Psoas muscle (tissue), 8 donors: ENCODE results near the gene TGM2. TPM values are rescaled to one million over a fixed set of nuclear protein-coding genes. Genes with fewer than 3 reads are reported as not detected.

Source experiments
- ATAC-seq, 4 donors: fragments of 200-7000 bp; cut with Tn5 transposase; one replicate each; pipeline ENCODE4 v1.9.1; 2020; ENCODE audit warnings: moderate library complexity in 3 of 4, mild to moderate bottlenecking in 2 of 4
- DNase-seq, 2 donors: peaks; one replicate each; pipeline ENCODE4 v3.0.0-alpha.2; 2020
- H3K27ac ChIP-seq: fragments of 200-600 bp; one replicate; pipeline ENCODE4 v1.8.0; 2022
- H3K27me3 ChIP-seq, 3 donors: fragments of 200-600 bp in 1 of 3; one replicate each; pipeline versions ENCODE4 v1.6.1 to v1.8.0; 2013 to 2022; ENCODE audit warnings: low read length in 2 of 3, mild to moderate bottlenecking in 2 of 3, moderate library complexity in 1 of 3; ENCODE audit not compliant: insufficient read depth in 3 of 3
- H3K36me3 ChIP-seq, 2 donors: fragments of 200-600 bp in 1 of 2; one replicate each; pipeline versions ENCODE4 v1.6.1 to v1.8.0; 2013 to 2022; ENCODE audit warnings: low read depth in 1 of 2, mild to moderate bottlenecking in 1 of 2, moderate library complexity in 1 of 2; ENCODE audit not compliant: insufficient read depth in 1 of 2
- H3K4me1 ChIP-seq: fragments of 200-600 bp; one replicate; pipeline ENCODE4 v1.8.0; 2022
- H3K4me3 ChIP-seq: fragments of 200-600 bp; one replicate; pipeline ENCODE4 v1.8.0; 2022; ENCODE audit warnings: mild to moderate bottlenecking
- H3K9me3 ChIP-seq: fragments of 200-600 bp; one replicate; pipeline ENCODE4 v1.8.0; 2022
- WGBS, 3 donors: extraction: QIAGEN DNeasy Blood & Tissue Kit; methylation state at CpG; one replicate each; pipeline versions ENCODE4 v1.1.6 to v1.1.7; 2013; 5-methylcytosine and 5-hydroxymethylcytosine counted together
- intact Hi-C, 2 donors: fragments of 100-400 bp; cut with DNase I; formaldehyde crosslinking; loops; one replicate each; pipeline versions ENCODE4 v1.11.0 to v1.14.2; 2022
- polyA plus RNA-seq, 3 donors: library from polyadenylated mRNA; stranded (reverse); fragments of 200-250 nt; gene quantifications; one replicate each; pipeline ENCODE4 v1.2.3, GENCODE V29; 2013
- total RNA-seq, 4 donors: library from RNA; stranded (reverse); fragmentation: NEBNext Ultra II Directional in 2 of 4; extraction: Animal tissue kit (Norgen Biotek cat#: 25700) in 2 of 4; gene quantifications; one replicate each; pipeline versions ENCODE4 v1.2.1 to v1.2.4, GENCODE V29; 2021 to 2023
- TF ChIP-seq, protein P1 (sequence below): fragments of 200-600 bp; IDR thresholded peaks from one replicate; pipeline ENCODE4 v1.8.0; 2022; ENCODE audit warnings: antibody characterized with exemption
- donor health status: healthy with polysubstance abuse.
- donor health status: DM: no; HTN: no; CAD: no; lungs with moderate emphysema.
- donor health status: Bipolar disorder and iron deficiency.
- donor health status: healthy.
- donor health status: DM: yes; HTN: yes; CAD: no.
- donor health status: DM: no; HTN: no; CAD: no.
- donor health status: DM: no; HTN: no; CAD: no.
- donor health status: DM: yes; HTN: yes; CAD: no.

The TGM2 gene
- total and polyA plus RNA-seq, 7 donors: 23.6 to 235 (median 117) TPM

DNA sequence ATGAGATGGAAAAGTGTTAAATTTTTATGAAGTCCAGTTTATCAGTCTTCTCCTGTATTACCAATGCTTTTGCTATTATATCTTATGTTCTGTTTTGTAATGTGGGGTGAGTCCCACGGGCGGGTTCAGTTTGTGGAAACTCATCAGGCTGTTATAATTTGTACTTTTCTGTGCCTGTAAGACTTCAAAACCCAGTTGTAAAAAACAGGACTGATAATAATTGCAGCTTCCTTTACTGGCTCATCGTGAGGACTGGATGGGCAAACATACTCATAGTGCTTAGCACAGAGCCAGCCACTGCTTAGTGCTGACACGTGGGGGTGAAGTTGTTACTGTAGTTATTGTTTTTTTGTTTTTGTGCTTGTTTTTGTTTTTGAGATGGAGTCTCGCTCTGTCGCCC, 45.6 kb downstream of the TGM2 start:
- WGBS, 3 donors: 83 to 91% (median 84%) methylated on average over 6 of the region's 6 CpGs

DNA sequence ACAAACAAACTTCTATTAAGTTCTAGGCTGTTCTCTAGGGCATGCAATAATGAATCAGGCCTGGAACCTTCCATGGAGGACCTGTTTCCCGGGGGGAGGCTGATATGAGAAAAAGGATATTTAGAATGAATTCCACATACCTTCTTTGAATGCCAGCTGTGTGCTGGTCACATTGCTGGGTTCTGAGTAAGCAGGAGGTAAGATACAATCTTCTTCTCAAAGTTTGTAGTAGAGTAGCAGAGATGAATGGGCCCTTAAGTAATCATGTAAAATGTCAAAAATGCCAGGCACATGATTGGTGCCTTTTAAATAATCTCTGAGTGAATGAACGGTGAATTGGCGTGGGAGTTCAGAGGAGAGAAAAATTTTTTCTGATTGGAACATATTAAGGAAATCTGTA, 47.4 kb downstream of the TGM2 start:
- ATAC-seq: no peak
- WGBS, 3 donors: 81 to 89% (median 85%) methylated on average over 3 of the region's 3 CpGs
- Histone ChIP-seq H3K36me3 (no peaks in the 10 kb centered on the region), H3K4me3 (no peak overlapping the region), H3K9me3 (no peaks in the 10 kb centered on the region), H3K27ac (no peak overlapping the region), H3K27me3 (no peaks in the 10 kb centered on the region), H3K4me1 (peaks cover 23% of the 10 kb centered on the region)
- TF ChIP-seq, protein P1, sequence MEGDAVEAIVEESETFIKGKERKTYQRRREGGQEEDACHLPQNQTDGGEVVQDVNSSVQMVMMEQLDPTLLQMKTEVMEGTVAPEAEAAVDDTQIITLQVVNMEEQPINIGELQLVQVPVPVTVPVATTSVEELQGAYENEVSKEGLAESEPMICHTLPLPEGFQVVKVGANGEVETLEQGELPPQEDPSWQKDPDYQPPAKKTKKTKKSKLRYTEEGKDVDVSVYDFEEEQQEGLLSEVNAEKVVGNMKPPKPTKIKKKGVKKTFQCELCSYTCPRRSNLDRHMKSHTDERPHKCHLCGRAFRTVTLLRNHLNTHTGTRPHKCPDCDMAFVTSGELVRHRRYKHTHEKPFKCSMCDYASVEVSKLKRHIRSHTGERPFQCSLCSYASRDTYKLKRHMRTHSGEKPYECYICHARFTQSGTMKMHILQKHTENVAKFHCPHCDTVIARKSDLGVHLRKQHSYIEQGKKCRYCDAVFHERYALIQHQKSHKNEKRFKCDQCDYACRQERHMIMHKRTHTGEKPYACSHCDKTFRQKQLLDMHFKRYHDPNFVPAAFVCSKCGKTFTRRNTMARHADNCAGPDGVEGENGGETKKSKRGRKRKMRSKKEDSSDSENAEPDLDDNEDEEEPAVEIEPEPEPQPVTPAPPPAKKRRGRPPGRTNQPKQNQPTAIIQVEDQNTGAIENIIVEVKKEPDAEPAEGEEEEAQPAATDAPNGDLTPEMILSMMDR: no peak
- intact Hi-C loops: no loop called here
- no peak for DNase-seq

More for the DNA sequence above, 45.6 kb downstream of the TGM2 start:
- TF ChIP-seq, protein P1: no peak
- Histone ChIP-seq H3K4me1 (peaks cover 6% of the 10 kb centered on the region), H3K4me3 (no peak overlapping the region), H3K36me3 (no peaks in the 10 kb centered on the region), H3K27me3 (no peaks in the 10 kb centered on the region), H3K9me3 (no peaks in the 10 kb centered on the region), H3K27ac (no peak overlapping the region)
- DNase-seq (no peak), ATAC-seq (no peak)
- intact Hi-C loops: no loop called here

DNA sequence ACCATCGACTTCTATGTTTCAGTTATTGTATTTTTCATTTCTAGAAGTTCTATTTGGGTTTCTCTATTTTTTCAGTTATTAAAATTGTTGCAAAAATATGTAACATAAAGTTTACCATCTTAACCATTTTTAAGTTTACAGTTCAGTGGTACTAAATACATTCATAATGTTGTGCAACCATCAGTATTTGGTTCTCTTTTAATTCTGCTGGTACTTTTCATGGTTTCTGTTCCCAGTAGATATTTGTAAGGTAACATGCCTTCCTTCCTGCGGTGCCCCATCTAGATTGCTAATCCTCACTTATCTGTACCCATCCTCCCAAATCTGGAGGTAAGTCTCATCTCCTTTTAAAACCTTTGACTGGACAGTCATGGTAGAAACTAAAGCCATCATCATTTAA, 47.9 kb downstream of the TGM2 start:
- peaks cover 26% of the 10 kb centered on the region for H3K4me1 ChIP-seq
- 95 to 100% (median 96%) methylated on average over 2 of the region's 2 CpGs for WGBS, 3 donors
- DNase-seq: no peak
- no peaks in the 10 kb centered on the region for H3K36me3 ChIP-seq
- no peaks in the 10 kb centered on the region for H3K9me3 ChIP-seq
- H3K4me3 ChIP-seq: no peak overlapping the region
- no peak overlapping the region for H3K27ac ChIP-seq
- no peaks in the 10 kb centered on the region for H3K27me3 ChIP-seq
- ATAC-seq: no peak
- TF ChIP-seq, protein P1: no peak
- intact Hi-C loops: no loop called here

DNA sequence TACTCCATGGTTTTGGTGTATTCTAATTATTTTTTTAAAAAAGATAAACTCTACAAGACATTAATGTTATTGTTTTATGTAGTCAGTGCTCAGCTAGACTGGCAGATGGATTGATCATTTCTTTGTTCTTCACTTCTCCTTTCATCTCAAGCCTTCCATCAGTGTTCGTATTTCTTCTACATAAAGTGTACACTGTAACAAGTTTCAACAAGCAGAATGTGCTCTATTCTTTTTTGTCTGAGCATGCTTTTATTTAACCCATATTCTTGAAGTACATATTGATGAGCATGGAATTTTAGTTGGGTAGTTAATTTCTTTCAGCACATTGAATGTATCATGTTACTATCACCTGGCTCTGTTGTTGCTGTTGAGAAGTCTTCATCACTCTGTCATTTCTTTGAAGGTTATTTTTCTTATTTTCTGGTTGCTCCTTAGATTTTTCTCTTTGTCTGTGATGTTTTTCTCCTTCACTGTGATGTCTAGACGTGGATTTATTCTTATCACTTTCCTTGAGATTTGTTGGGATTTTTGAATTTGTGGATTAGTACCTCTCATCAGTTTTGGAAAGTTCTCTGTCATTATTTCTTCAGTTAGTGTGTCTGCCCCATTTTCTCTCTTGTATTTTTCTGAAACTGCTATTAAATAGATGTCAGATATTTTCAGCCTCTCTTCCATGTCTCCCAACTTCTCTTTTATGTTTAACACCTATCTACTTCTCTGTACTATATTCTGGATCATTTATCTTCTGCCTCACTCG, 48.5 kb downstream of the TGM2 start:
- H3K27me3 ChIP-seq: no peaks in the 10 kb centered on the region
- TF ChIP-seq, protein P1: no peak
- intact Hi-C loops: no loop called here
- H3K4me1 ChIP-seq: peaks cover 31% of the 10 kb centered on the region
- ATAC-seq (no peak), DNase-seq (no peak)
- H3K4me3 ChIP-seq: no peak overlapping the region
- WGBS, 3 donors: 61 to 80% (median 66%) methylated on average over 3 of the region's 3 CpGs
- H3K36me3 ChIP-seq: no peaks in the 10 kb centered on the region
- no peaks in the 10 kb centered on the region for H3K9me3 ChIP-seq
- H3K27ac ChIP-seq: no peak overlapping the region

DNA sequence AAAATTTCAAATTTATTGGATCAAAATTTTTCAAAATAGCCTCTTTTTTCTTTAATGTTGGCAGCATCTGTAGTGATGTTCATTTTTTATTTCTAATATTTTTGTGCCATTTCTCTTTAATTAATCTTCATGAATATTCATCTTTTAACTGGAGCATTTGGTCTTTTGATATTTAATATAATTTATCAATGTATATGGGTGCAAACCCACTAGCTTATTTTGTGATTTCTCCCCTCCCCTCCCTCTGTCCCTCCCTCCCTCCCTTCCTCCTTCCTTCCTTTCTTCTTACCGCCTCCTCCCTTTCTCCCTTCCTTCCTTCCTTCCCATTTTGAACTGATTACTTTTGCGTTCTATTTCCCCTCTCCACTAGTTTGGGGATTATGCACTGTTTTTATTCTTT, 49.2 kb downstream of the TGM2 start:
- Histone ChIP-seq H3K27me3 (no peaks in the 10 kb centered on the region), H3K4me1 (peaks cover 38% of the 10 kb centered on the region), H3K4me3 (no peak overlapping the region), H3K27ac (no peak overlapping the region), H3K9me3 (no peaks in the 10 kb centered on the region), H3K36me3 (no peaks in the 10 kb centered on the region)
- 63 to 95% (median 81%) methylated on average over 1 to 2 of the region's 2 CpGs for WGBS, 3 donors
- no peak for ATAC-seq
- DNase-seq: no peak
- intact Hi-C loops: no loop called here
- TF ChIP-seq, protein P1: no peak
